Right lobe of liver (tissue), 4 donors: ENCODE measurements around the gene ZNF626.

Experiments used
- CTCF ChIP-seq, 4 donors: fragments of 200-600 bp in 3 of 4; fragments of 450-650 bp in 1 of 4; IDR thresholded peaks; one replicate each; pipeline versions ENCODE4 v1.5.1 to v1.8.0; 2016 to 2022; ENCODE audit warnings: antibody characterized with exemption in 4 of 4, mild to moderate bottlenecking in 2 of 4
- POLR2A ChIP-seq: fragments of 450-650 bp; IDR thresholded peaks from one replicate; pipeline ENCODE4 v1.6.1; 2017; ENCODE audit warnings: antibody characterized with exemption, mild to moderate bottlenecking
- donor health status: DM: no; HTN: no; CAD: no.
- donor health status: DM: no; HTN: no; CAD: no.
- donor health status: DM: no; HTN: yes; CAD: no.

DNA sequence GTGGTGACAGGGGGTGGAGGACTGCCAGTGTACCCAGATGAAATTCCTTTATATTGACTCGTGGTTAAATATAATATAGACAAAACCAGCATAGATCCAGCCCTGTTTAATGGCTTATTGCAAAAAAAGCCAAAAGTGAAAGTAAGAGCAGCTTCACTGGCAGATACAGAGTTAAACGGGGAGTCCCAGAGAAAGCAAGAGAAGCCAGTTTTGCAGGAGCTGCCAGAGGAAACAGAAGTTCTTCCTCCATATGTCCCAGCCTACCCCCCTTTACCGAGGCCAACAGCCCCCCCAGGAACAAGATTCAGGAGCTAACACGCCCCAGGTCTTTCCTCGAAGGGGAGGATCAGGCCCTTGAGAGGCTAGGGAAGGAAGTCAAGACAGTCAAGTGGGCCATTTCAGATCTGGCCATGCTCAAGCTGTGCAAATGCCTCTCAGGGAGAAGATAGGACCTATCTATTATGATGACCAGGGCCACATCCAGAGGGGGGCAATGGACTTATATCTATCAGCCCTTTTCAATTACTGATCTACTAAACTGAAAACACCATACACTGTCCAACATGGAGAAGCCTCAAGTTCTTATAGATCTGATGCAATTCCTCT lies 48.6 kb downstream of the ZNF626 start:
- TF ChIP-seq CTCF (IDR thresholded peaks at IDR 0.05) (no peak), POLR2A (no peak)
